GM21381 (cell line): Measurements from ENCODE around the gene ADCY4.
"Not testable (repeated sequence)": the region's sequence is repeated elsewhere in the genome, so short reads cannot be mapped to it uniquely, and the experiment has no call there.

Source experiments
- ATAC-seq: cut with Tn5 transposase; IDR thresholded peaks from one replicate; pipeline ENCODE4 v1.9.1; 2021; ENCODE audit warnings: mild to moderate bottlenecking, moderate library complexity; ENCODE audit not compliant: unreplicated experiment

Gene ADCY4

DNA sequence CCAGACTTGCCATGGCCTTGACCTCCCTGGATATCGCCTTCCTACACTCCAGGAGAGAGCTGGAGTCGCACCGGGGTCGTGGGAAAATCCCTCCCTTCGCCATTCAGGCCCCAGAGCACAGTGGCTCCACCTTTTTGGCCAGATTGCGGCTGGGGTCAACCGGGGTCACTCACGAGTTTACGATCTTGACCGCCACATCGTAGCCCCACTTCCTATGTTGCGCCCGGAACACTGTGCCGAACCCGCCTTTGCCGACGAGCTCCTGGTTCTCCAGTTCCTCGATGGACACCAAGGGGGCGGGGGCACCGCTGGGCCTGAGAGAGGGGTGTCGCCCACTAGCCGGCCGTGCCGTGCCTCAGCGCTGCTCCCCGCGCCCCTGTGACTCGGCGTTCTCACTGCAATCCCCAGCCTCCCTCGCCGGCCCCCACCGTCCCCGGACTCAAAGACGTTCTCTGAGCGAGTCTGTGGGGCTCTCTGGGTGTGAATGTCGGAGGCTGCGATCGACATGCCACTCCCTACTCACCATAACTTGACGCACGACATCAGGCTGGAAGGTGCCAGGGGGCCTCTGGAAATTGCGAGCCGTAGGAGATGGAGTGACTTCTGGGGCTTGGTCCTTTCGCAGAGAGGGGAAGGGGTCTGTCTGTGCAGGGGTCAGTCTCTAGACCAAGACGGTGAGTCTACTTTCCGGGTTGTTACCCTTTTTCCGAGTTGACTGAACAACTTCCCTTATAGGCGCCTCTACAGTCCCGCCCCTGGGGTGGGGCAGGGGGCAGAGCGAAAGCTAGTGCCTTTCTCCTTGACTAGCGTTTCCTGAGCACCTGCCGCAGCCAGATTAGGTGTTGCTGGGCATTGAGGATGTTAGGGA, 4.6 kb upstream of the ADCY4 start, which contains the start of gene RIPK3:
TSS of gene RIPK3 (minus strand) at position 708 of the 868 bp plus-strand sequence. CDS start at position 543, 165 bp downstream.
- ATAC-seq, result peak; percentile 81

DNA sequence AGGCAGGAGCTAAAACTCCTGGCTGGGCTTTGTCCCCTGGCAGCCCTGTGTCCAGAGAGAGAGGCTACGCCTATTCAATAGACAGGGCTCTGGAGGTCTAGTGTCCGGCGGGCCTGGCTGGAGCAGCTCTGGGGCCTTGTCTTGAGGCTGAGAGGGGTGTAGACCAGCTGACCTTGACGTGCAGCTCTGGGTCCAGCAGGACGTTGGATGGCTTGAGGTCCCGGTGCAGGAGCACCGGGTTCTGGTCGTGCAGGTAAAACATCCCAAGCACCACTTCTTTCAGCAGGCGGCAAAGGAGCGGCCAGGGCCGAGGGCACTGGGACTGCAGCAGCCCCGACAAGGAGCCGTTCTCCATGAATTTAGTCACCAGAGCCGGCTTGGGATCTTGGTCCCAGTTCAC, 4.0 kb upstream of the ADCY4 start:
- ATAC-seq, result no peak

DNA sequence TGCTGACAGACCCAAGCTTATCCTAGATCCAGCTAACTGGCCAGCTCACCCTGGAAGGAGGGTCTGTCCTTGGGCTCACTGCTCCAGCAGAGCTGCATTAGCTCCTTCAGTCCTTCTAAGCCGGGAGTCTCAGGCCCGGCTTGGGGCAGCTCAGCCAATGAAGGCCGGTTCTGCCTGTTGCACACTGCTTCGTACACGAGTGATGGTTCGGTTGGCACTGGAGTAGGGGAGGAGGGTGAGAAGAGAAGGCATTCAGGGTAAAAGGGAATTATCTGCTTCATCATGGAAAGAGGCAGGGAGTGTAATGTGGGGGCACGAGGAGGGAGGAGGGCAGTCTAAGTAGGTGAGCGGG, 2.9 kb upstream of the ADCY4 start:
- no peak for ATAC-seq

DNA sequence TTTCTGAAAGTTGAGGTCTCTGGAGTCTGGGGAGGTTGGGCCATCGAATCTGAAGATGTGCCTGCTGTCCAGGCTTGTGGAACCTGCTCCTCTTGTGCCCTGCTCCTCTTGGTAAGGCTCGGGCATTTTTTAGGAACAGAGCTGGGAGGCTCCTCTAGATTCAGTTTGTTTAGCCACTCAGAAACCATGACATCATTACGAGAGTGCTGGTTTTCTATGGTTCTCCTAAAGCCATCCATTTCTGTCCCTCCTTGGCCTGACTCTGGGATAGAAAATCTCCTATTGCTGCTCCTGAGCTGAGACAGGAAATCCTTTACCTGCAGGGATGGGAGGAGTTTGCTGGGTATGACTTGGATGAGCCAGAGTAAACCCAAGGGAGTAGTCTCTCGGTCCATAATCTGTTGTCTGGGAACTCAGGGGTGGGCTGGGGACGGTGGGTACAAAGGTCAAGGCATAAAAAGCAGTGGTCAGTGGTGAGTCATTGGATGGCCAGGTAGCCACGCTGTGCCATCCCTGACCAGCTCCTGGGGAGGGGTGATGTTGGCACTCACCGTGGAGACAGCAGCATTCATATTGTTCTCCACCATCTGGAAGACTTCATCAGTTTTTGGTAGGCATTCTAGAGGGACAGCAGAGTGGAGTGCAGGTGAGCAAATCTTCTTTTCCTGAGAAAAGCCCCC, 2.4 kb upstream of the ADCY4 start:
- ATAC-seq, result no peak

DNA sequence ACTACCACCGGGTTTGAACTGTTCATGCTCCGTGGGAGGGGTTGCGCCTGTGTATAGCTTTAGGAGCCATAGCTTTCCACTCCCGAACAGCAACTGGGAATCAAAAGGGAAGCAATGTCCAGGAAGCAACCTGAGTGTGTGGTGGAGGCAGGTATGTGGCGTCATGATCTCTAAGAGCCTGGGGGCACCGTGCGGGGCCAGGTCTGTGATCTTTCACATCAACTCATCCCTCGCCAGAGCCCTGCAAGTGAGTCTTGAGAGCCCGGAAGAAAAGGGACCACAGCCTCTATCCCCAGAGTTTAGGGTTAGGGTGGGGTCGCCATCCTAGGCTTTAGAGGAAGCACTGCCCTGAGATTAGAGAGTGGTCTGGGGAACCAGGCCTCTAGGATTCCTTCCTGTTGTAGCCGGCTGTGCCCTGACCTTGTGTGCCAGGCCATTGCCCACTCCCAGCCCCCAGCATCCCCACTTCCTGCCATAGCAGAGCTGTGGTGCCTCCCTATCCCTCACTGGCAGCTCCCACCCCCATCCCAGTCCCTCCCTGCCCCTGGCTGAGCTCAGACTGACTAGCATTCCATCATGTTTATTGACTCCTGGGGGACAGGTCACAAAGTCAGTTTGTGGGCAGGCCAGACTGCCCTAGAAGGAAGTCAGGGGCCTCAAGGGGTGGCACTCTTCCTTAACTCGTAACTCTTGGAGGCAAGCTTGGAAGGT, 745 bp upstream of the ADCY4 start:
- ATAC-seq, result no peak

DNA sequence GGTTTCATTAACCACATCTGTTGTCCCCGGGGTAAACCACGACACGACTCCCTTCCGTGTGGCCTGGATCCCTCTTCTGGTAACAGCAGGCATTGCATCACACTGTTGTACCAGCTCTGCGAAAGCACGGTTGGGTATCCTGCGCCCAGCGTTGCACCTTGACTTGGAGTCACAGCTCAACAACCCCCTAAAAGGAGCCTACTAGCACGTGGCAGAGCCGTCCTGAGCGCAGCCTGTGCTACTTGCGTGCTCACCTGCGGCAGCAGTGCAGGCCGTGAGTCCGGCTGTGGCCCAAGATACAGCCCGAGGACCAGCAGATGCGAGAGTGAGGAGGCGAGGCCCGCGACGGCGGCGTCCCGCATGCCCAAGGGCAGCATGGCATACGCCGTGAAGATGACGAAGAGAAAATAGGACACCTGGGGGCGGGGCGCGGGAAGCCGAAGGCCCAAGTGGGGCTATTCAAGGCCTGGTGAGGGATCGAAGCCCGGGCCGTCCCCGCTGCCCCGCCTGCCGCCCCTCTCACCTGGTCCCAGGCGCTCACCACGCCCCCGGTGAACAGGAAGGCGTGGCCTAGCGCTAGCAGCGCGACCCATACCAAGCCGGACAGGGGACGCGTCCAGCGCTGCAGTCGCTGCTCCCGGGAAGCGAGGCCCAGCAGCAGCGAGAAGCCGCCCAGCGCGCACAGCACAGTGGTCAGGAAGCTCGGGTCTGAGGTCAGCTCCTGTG, 2.4 kb downstream of the ADCY4 start:
- peak; percentile 74 for ATAC-seq

DNA sequence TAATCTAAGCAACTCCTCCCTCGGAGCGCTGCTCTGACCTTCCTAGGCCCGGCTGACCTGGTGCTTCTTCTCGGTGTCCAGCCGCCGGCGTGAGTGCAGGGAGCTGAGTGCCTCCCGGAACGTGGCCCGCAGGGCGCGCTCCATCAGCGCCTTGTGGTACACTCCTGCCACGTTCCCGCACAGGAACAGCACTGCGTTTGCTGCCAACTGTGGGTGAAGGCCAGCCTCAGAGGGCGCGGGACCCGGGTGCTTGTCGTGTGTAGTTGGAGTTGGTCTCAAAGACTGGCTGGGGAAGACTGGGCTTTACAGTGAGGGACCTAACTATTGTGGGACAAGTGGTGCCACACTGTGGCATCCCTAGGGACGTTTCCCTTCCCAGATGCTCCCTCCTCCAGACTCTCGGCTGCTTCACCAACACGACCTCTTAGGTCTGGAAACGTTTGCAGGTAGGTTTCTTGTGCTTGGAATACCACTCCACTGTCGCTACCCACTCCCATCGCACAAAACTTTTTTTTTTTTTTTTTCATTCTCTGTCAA, 3.1 kb downstream of the ADCY4 start:
- no peak for ATAC-seq

DNA sequence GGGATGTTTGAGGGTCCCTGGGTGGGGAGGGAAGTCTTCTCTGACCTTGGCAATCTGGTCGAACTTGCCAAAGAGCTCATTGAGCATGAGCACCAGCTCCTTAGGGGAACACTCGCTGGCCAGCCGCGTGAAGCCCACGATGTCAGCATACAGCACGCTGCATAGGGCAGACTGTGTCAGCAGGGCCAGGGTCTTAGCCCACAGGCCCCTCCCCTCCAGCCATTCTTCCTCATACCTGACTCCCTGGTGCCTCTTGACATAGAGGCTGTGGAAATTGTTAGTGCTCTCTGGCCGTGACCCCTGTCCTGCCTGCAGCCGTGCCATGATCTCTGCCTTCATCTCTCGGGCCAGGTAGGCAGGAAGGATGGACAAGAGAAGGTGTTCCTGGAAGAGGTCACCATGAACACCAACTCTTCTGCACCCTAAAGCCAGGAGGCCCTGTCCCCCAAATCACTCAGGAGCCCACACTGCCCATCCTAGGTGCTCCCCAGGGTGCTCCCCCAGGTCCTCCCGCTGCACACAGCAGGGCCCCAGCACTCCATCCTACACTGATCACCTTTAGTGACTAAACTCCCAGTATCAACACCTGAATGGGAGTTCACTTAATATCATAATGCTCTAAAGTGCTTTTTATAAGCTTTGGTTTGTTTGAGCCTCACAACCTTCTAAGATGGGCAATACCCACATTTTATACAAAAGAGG, 3.7 kb downstream of the ADCY4 start:
- no peak for ATAC-seq

DNA sequence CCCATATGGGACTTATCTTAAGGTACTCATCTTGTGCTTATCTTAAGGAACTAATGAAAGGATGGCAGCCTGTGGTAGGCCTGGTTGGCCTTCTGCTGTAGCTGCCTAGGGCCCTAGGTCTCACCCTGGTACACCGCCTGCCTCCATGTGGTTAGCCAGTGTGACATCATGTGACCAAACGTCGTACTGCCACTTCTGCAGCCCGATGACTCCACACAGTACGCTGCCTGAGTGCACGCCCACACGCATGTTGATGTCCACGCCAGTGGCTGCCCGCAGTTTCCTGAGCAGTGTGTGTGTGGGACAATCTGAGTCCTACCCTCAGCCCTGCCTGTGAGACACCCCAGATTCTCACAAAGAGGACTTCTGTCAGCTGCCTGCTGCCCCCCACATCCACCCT, 5.1 kb downstream of the ADCY4 start:
- ATAC-seq, result no peak

DNA sequence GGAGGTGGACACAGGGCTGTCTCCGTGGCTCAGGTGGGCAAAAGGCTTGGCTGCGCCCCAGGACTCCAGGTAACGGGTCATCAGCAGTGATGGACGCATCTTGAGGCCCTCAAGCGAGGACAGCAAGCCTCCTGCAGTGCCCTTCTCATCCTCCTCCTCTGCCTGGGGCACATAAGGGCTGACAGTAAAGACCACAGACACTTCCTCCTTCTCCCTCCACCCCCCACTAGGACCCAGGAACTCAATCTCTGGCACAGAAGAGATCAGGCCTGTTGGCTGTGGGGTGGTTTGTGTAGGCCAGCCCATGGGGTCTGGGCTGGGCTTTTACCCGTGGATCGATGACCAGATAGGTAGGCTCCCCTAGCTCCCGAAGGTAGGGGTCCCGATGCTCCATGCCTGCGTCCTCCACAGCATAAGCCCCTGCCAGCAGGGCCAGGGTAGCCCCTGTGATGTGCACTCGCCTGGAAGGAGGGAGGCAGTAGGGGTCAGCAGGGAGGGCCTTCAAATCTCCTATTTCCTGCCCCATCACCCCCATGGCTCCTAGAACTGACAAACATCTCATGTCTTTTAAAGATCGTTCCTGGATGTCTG, 5.7 kb downstream of the ADCY4 start:
- ATAC-seq, result no peak

DNA sequence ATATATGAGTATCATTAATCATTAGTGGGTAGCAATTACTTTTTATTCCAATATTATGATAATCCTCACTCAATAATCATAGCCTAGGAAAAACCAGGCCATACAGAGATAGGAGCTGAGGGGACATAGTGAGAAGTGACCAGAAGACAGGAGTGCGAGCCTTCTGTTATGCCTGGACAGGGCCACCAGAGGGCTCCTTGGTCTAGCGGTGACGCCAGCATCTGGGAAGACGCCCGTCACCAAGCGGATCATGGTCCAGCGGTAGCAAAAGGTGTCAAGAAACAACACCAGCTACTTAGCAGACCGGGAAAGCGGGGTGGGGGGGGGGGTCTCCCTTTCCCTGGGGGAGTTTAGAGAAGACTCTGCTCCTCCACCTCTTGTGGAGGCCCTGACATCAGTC, 7.0 kb downstream of the ADCY4 start:
- not testable (repeated sequence) for ATAC-seq

DNA sequence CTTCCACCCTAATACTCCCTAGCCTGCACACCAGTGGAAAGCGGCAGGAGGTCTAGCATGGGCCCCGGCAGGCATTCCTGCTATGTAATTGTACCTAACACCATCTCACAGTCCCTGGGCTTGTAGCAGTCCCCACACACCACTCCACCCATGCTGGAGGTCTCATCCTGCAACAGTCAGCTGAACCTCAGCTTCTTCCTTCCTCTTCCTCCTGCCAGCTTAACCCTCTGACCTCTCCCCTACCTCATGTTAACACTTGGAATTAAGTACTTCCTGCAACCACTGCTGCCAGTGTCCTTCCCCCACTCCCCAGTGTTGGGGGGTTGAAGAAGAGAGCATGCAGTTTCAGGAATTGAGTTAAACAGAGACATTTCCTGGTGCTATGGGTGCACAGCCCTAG, 7.6 kb downstream of the ADCY4 start:
- no peak for ATAC-seq

DNA sequence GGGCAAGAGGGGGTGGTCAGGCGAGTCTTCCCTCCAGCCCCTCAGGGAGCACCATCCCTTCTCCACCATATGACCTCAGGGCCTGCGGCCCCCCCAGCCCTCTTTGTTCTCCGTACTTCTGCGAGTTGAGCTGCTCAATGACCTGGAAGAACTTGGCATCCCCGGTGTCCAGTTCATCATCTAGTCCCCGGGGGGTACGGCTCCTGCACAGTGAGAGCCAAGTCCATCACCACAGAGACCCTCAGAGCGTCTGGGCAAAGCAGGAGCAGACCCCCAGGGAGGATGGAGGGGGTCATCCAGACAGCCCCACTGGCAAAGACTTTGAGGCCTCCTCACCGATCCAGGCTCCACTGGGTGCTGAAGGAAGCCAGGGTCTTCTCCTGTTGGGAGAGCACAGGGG, 8.9 kb downstream of the ADCY4 start:
- no peak for ATAC-seq

DNA sequence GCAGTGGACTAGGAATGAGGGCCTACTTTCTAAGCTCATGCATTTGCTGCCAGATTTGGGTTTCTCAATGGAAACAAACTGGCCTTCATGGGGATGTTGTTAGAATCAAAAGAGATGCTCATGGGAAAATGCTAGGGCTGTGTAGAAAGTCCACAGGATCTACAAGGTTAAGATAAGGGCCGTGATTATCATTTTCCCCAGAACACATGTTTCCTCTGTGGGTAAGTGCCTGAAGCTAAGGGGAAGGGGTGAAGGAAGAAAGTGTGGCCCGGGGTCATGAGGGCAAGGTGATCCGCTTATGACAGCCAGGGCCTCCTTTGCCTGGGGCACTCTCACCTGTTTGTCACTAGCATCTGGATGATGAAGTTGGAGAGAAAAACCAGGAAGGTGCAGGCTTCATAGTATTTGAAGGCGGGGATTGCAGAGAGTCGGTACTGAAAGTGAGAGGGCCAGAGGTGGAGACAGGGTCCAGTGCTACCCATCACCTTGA, 9.8 kb downstream of the ADCY4 start:
- ATAC-seq, result no peak

DNA sequence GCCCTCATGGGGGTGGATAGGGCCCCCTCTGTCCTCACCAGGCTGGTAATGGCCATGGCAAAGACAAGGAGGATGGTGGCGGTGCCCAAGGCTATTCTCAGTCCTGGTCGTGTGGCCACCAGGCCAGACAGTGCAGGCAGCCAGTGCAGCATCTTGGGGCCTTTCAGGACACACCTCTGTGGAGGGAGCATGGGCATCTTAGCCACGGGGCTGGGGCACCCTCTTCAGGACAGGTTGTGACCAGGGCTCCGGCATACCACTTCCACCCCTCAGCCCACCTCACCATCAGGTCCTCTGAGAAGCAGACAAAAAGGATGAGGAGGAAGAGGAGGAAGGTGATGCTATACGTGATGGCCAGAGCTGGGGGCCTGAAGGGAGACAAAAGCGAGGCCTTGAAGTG, 10.8 kb downstream of the ADCY4 start:
- ATAC-seq, result no peak

DNA sequence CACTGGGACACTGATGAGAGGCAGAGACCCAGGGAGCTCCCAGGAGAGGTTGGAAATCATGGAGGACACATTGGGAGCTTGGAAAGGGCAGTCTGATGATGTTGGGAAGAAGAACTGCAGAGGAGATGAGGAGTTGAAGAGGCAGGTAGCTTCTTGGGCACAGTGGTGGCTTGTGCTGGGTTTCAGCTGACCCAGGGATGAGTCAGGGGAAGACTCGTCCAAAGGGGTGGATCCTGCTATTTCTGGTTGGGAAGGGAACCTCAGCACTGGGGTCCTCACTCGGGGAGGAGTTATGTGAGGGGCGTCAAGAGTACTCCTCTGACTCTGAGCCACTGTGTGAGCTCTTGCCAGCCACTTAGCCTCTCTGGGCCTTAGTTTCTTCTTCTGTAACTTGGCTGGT, 11.5 kb downstream of the ADCY4 start:
- no peak for ATAC-seq

DNA sequence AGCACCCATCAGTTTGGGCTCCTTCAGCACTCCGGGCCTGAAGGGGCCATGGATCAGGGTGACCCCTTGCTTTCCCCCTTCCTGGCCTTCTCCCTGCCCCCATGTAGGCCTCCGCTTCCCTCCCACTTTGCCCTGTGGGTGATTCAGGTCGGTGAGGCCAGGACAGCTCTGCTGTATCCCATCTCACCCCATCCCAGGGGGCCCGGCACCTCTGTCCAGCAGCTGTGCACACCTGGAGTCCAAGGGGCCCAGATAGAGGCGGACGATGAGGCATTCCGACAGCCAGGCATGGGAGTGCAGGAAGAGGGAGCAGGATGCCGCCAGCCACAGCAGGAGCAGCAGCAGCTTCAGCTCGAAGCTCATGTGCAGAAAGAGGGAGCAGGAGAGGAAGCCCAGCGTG, 12.2 kb downstream of the ADCY4 start:
- no peak for ATAC-seq

DNA sequence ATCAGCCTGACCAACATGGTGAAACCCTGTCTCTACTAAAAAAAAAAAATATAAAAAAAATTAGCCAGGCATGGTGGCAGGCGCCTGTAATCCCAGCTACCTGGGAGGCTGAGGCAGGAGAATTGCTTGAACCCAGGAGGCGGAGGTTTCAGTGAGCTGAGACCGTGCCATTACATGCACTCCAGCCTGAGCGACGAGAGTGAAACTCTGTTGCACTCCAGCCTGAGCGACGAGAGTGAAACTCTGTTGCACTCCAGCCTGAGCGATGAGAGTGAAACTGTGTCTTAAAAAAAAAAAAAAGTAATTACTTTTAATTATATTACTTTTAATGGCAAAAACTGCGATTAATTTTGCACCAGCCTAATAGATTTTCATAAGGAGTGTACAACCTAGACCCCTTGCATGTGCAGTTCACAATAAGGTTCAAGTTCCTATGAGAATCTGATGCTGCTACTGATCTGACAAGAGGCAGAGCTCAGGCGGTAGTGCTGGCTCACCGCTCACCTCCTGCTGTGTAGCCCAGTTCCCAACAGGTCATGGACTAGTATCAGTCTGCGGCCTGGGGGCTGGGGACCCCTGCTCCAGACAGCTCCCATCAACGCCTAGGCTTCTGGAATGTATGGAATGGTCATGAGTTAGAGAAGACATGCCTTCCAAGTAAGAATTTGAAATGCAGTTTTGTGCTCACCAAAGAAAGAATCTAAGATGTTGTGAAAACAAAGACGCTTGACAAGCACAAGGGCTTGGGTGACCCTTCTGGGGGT, 13.5 kb downstream of the ADCY4 start:
- no peak for ATAC-seq
